A549 (cell line): ENCODE results near the gene SNORC. TPM values are rescaled to one million over a fixed set of nuclear protein-coding genes. Genes with fewer than 3 reads are reported as not detected.

ENCODE experiments used
- ATAC-seq, 2 experiments: fragments of 200-7000 bp in 1 of 2; fragments of >200 bp in 1 of 2; cut with Nextera tagmentation in 1 of 2; cut with Tn5 transposase in 1 of 2; 3 replicates each; pipeline versions ENCODE4 v1.8.0 to v1.9.1; 2018 to 2020; ENCODE audit warnings: mild to moderate bottlenecking in 1 of 2, moderate library complexity in 1 of 2
- CTCF ChIA-PET: fragments of 300-600 bp; sonication (Branson Sonifier 250); formaldehyde crosslinking; extraction: SDS; loops from one replicate; lab custom pipeline; 2021; ENCODE audit warnings: antibody characterized with exemption, inconsistent platforms; lab: Yijun Ruan, JAX
- POLR2A ChIA-PET: fragments of 350-600 bp; formaldehyde crosslinking; extraction: SDS; loops from one replicate; lab custom pipeline; 2021; ENCODE audit warnings: antibody characterized with exemption, inconsistent platforms; lab: Yijun Ruan, JAX
- DNase-seq, 2 experiments: peaks; one replicate each; pipeline versions ENCODE4 v3.0.0 to v3.0.0-alpha.2; 2011 to 2016; ENCODE audit warnings: low read depth in 1 of 2, low spot score in 1 of 2
- FAIRE-seq: peaks from 2 replicates; lab custom pipeline; 2011; peaks lifted over from hg19 to GRCh38; lab: Jason Lieb, UNC
- H3K27ac ChIP-seq, 2 experiments: fragments of >200 bp; sonication (Bioruptor Twin); formaldehyde crosslinking; 3 replicates each; pipeline ENCODE4 v1.5.1; 2016 to 2017
- H3K4me1 ChIP-seq: fragments of >200 bp; sonication (Bioruptor Twin); formaldehyde crosslinking; 3 replicates; pipeline ENCODE4 v1.6.1; 2016
- H3K4me2 ChIP-seq: fragments of >200 bp; sonication (Bioruptor Twin); formaldehyde crosslinking; 3 replicates; pipeline ENCODE4 v1.6.1; 2016
- H3K4me3 ChIP-seq: fragments of >200 bp; sonication (Bioruptor Twin); formaldehyde crosslinking; 3 replicates; pipeline ENCODE4 v1.5.1; 2016
- H3K9me3 ChIP-seq: fragments of >200 bp; sonication (Bioruptor Twin); formaldehyde crosslinking; 3 replicates; pipeline ENCODE4 v1.6.1; 2016
- CEBPB ChIP-seq, 2 experiments: fragments of >200 bp in 1 of 2; sonication (Bioruptor Twin) in 1 of 2; formaldehyde crosslinking in 1 of 2; IDR thresholded peaks; 2 replicates each; pipeline ENCODE4 v1.6.1; 2012 to 2016
- CHD2 ChIP-seq: fragments of 150-350 bp; IDR thresholded peaks from 2 replicates; pipeline ENCODE4 v1.6.1; 2014; ENCODE audit warnings: low read length; ENCODE audit not compliant: partially characterized antibody
- EHF ChIP-seq: fragments of 250-450 bp; sonication (Bioruptor Pico); IDR thresholded peaks from 2 replicates; pipeline ENCODE4 v1.5.0; 2020; ENCODE audit warnings: mild to moderate bottlenecking
- EHMT2 ChIP-seq: fragments of 200-600 bp; sonication (generic); IDR thresholded peaks from 2 replicates; pipeline ENCODE4 v1.6.1; 2016; ENCODE audit warnings: antibody characterized with exemption, low read depth, mild to moderate bottlenecking, moderate library complexity
- HOXA7 ChIP-seq: fragments of 250-450 bp; sonication (Bioruptor Pico); IDR thresholded peaks from 2 replicates; pipeline ENCODE4 v1.5.0; 2020; ENCODE audit warnings: mild to moderate bottlenecking, moderate library complexity
- JUNB ChIP-seq: fragments of >200 bp; sonication (Bioruptor Twin); formaldehyde crosslinking; IDR thresholded peaks from 2 replicates; pipeline ENCODE4 v1.6.1; 2016
- MAFK ChIP-seq: fragments of 450-650 bp; IDR thresholded peaks from 2 replicates; pipeline ENCODE4 v1.6.1; 2014; ENCODE audit not compliant: partially characterized antibody
- NPAS2 ChIP-seq: fragments of 250-450 bp; sonication (Bioruptor Pico); IDR thresholded peaks from 2 replicates; pipeline ENCODE4 v1.8.0; 2022; ENCODE audit warnings: mild to moderate bottlenecking, moderate library complexity, borderline replicate concordance
- NR3C1 ChIP-seq: fragments of >200 bp; sonication (Bioruptor Twin); formaldehyde crosslinking; IDR thresholded peaks from 3 replicates; pipeline ENCODE4 v1.6.1; 2017
- PHF8 ChIP-seq: fragments of 200-600 bp; sonication (generic); IDR thresholded peaks from 2 replicates; pipeline ENCODE4 v1.6.1; 2016; ENCODE audit warnings: low read depth, mild to moderate bottlenecking, antibody characterized with exemption, moderate library complexity, borderline replicate concordance
- POLR2AphosphoS2 ChIP-seq: conservative IDR thresholded peaks from 2 replicates; pipeline ENCODE4 v1.6.1; 2012; ENCODE audit warnings: low read length, improper control_type of control experiment, inconsistent platforms
- RAD21 ChIP-seq, 2 experiments: fragments of >200 bp in 1 of 2; sonication (Bioruptor Twin) in 1 of 2; formaldehyde crosslinking in 1 of 2; IDR thresholded peaks in 1 of 2; conservative IDR thresholded peaks in 1 of 2; 2 replicates in 1 of 2; 3 replicates in 1 of 2; pipeline ENCODE4 v1.6.1; 2012 to 2018; ENCODE audit warnings: inconsistent platforms in 1 of 2
- RNF2 ChIP-seq: fragments of 200-600 bp; sonication (generic); IDR thresholded peaks from 2 replicates; pipeline ENCODE4 v1.6.1; 2016; ENCODE audit warnings: low read depth, mild to moderate bottlenecking, antibody characterized with exemption, moderate library complexity, borderline replicate concordance
- SREBF2 ChIP-seq: fragments of 450-650 bp; IDR thresholded peaks from 2 replicates; pipeline ENCODE4 v1.6.1; 2014; ENCODE audit warnings: mild to moderate bottlenecking, moderate library complexity
- ZSCAN20 ChIP-seq: fragments of 250-450 bp; sonication (Bioruptor Pico); IDR thresholded peaks from 2 replicates; pipeline ENCODE4 v1.8.0; 2022; ENCODE audit warnings: mild to moderate bottlenecking, moderate library complexity
- WGBS: methylation state at CpG from one replicate; pipeline ENCODE4 v1.1.6; 2017; ENCODE audit errors: missing lambda C conversion rate; 5-methylcytosine and 5-hydroxymethylcytosine counted together
- polyA plus RNA-seq, 4 experiments: library from polyadenylated mRNA; depleted of rRNA in 3 of 4; stranded (reverse); fragments of >200 nt; fragmentation: RNase III in 1 of 4; extraction: RNeasy Plus Mini Kit Qiagen cat#74134 plus additional on column Dnase treatment in 1 of 4; gene quantifications; 2 replicates in 3 of 4; 3 replicates in 1 of 4; pipeline ENCODE4 v1.2.3, GENCODE V29; 2011 to 2017
- TF ChIP-seq, protein P1 (sequence below): fragments of 150-350 bp; IDR thresholded peaks from 2 replicates; pipeline ENCODE4 v1.6.1; 2014; ENCODE audit warnings: low read depth, mild to moderate bottlenecking, low read length
- TF ChIP-seq, protein P2 (sequence below): IDR thresholded peaks from 2 replicates; pipeline ENCODE4 v1.6.1; 2012; ENCODE audit warnings: low read depth, borderline replicate concordance
- TF ChIP-seq, protein P3 (sequence below): IDR thresholded peaks from 2 replicates; pipeline ENCODE4 v1.6.1; 2012
- TF ChIP-seq, protein P4 (sequence below): fragments of >200 bp; sonication (Bioruptor Twin); formaldehyde crosslinking; IDR thresholded peaks from 2 replicates; pipeline ENCODE4 v1.6.1; 2016

SNORC gene
- polyA plus RNA-seq, 2 of the 4 experiments (the other 2 are of a cell fraction), result 8.4 to 9.1 TPM

DNA sequence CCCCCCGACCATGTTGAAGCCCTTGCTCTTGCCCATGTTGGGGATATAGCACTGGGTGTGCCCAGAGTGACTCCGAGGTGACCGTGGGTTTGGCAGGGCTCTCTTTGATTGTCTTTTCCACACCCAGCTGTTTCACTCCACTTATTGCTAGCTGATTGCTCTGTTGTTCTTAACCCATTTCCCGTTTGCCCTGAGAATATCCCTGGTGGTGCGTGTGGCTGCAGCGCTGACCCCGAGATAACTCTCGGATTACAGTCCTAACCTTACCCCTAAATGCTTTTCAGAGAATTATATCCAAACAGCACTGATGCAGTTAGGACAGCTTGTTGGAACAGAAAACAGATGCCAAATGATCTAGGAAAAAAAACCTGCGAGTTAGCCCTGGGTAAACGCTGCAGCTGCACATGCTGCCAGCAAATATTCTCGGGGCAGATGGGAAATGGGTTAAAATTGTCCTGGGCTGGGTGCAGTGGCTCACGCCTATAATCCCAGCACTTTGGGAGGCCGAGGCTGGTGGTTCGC, 34.3 kb upstream of the SNORC start:
- no peak overlapping the region for H3K4me2 ChIP-seq
- no peaks in the 10 kb centered on the region for H3K9me3 ChIP-seq
- CTCF ChIA-PET, result interaction anchor here (0.9 to 3.5 kb wide), 5 partner anchors 17 to 218 kb away, joined by 3 to 17 read pairs (median 4); no protein-coding TSS in a partner anchor
- no peak overlapping the region for H3K4me3 ChIP-seq
- POLR2A ChIA-PET, result no interaction called here
- H3K27ac ChIP-seq, result no peak overlapping the region
- DNase-seq (no peak), FAIRE-seq (no peak), ATAC-seq (no peak)
- WGBS, result 84% methylated on average over 14 of the region's 14 CpGs
- peaks cover 18% of the 10 kb centered on the region for H3K4me1 ChIP-seq
- no peak for TF ChIP-seq HOXA7 (CRISPR knock-in tag)

DNA sequence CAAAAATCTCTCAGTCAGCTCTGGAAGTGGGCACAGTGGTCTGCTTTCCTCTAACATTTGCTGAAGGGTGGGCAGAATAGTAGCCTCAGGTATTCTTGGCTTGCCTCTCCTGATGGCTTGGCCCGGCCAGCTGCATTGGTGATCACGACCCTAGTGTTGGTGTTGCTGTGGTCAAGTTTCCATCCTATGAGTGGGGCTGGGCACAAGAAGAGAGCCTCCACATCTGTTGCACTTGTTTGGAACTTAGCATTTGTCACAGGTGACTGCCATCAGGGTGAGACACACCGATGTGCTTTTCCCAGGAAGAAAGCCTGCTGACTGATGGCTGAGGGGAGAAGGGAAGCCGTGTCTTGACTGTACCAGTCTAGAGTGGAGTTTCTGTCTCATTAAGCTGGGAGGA, 33.1 kb upstream of the SNORC start:
- WGBS, result 95% methylated on average over 2 of the region's 4 CpGs
- no peak for FAIRE-seq
- H3K27ac ChIP-seq, result no peak overlapping the region
- ChIA-PET CTCF (interaction anchor here (0.6 to 3.5 kb wide), 8 partner anchors 11 to 598 kb away, joined by 3 to 17 read pairs (median 3); no protein-coding TSS in a partner anchor), POLR2A (no interaction called here)
- TF ChIP-seq JUNB (no peak), NPAS2 (no peak), SREBF2 (no peak), CEBPB (IDR thresholded peaks at IDR 0.05) (no peak)
- no peaks in the 10 kb centered on the region for H3K9me3 ChIP-seq
- DNase-seq, result no peak
- H3K4me3 ChIP-seq, result no peak overlapping the region
- peak in 1 of 2 experiments; percentile 43; a peak in 2 of 6 replicates for ATAC-seq
- no peak overlapping the region for H3K4me2 ChIP-seq
- peaks cover 18% of the 10 kb centered on the region for H3K4me1 ChIP-seq

DNA sequence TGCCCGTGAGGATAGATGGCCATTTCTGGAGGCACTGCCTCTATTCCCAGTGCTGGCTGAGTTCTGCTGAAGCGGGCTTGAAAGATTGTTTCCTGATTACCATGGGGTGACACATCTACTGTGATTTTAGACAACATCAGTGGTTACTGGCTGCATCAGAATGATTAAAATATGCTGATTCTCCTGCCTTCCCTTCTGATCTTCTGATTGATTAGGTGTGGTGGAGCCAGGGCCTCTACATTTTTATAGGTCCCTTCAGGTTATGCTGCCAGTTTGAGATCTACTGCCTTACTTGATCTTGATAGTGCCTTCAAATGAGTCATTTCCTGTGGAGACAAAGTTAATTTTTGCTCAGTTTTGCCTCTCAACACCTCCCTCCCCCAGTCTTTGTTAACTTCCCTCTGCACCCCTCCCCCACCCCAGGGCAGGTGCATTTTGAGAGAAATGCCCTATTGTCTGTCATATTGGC, 31.6 kb upstream of the SNORC start:
- no peak overlapping the region for H3K4me3 ChIP-seq
- H3K4me2 ChIP-seq, result peak overlapping the region; percentile 53
- peak overlapping the region; percentile 43 to 62; a peak in 5 of 6 replicates for H3K27ac ChIP-seq
- ChIA-PET POLR2A (no interaction called here), CTCF (interaction anchor here (3.5 kb wide), 1 partner anchor 15 kb away, joined by 17 read pairs; no protein-coding TSS in a partner anchor)
- no peaks in the 10 kb centered on the region for H3K9me3 ChIP-seq
- FAIRE-seq (no peak), DNase-seq (peak in 1 of 2 experiments; percentile 13), ATAC-seq (peak in 1 of 2 experiments; percentile 49; a peak in 3 of 6 replicates)
- WGBS, result 51% methylated on average over 2 of the region's 2 CpGs
- H3K4me1 ChIP-seq, result peaks cover 18% of the 10 kb centered on the region
- TF ChIP-seq, protein P1, sequence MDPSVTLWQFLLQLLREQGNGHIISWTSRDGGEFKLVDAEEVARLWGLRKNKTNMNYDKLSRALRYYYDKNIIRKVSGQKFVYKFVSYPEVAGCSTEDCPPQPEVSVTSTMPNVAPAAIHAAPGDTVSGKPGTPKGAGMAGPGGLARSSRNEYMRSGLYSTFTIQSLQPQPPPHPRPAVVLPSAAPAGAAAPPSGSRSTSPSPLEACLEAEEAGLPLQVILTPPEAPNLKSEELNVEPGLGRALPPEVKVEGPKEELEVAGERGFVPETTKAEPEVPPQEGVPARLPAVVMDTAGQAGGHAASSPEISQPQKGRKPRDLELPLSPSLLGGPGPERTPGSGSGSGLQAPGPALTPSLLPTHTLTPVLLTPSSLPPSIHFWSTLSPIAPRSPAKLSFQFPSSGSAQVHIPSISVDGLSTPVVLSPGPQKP, result no peak
- no peak for TF ChIP-seq EHMT2
- no peak for TF ChIP-seq CEBPB (IDR thresholded peaks at IDR 0.05)
- TF ChIP-seq POLR2AphosphoS2, result no peak
- TF ChIP-seq HOXA7 (CRISPR knock-in tag), result no peak
- TF ChIP-seq, protein P2, sequence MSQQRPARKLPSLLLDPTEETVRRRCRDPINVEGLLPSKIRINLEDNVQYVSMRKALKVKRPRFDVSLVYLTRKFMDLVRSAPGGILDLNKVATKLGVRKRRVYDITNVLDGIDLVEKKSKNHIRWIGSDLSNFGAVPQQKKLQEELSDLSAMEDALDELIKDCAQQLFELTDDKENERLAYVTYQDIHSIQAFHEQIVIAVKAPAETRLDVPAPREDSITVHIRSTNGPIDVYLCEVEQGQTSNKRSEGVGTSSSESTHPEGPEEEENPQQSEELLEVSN, result no peak
- TF ChIP-seq EHF (CRISPR knock-in tag), result no peak
- no peak for TF ChIP-seq ZSCAN20 (CRISPR knock-in tag)
- no peak for TF ChIP-seq NR3C1
- TF ChIP-seq PHF8, result no peak

DNA sequence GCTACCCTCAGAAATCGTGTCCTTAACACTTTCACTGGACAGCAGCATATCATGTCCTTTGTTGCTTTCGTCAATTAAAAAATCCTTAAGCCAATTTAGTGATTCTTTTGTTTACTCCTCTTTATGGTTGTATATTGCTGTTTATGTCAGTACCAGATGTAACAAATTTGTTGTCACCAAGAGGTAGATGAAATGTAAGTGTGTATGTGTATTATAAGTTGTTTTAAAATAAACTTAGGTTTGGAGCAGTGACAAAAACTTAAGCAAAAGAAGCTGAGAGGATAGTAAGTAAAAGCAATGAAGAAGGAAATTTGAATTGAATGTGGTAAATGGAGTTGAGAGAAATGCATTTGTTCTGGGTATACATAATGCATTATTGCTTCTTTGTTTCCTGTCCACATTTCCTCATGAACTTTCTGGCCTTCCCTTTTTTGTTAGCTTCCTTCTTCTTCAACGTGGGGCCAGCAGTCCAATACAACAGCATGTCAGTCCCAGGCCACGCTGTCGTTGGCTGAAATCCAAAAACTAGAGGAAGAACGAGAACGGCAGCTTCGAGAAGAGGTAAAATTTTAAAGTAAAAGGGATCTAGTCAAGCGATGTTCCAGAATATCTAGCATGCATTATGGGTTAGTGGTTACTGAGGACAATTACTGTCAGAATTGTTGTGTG, 30.5 kb upstream of the SNORC start:
- ATAC-seq (no peak), FAIRE-seq (no peak), DNase-seq (no peak)
- H3K9me3 ChIP-seq, result no peaks in the 10 kb centered on the region
- POLR2A ChIA-PET, result no interaction called here
- H3K4me3 ChIP-seq, result no peak overlapping the region
- H3K4me2 ChIP-seq, result no peak overlapping the region
- WGBS, result 80% methylated on average over 9 of the region's 9 CpGs
- CTCF ChIA-PET, result no interaction called here
- H3K27ac ChIP-seq, result peak overlapping the region in 1 of 2 experiments; percentile 3; a peak in 2 of 6 replicates
- TF ChIP-seq CHD2 (no peak), RNF2 (no peak), MAFK (no peak), RAD21 (conservative IDR thresholded peaks at IDR 0.05 in 1 of 2, IDR thresholded peaks at IDR 0.05 in 1 of 2) (no peak)
- TF ChIP-seq, protein P3, sequence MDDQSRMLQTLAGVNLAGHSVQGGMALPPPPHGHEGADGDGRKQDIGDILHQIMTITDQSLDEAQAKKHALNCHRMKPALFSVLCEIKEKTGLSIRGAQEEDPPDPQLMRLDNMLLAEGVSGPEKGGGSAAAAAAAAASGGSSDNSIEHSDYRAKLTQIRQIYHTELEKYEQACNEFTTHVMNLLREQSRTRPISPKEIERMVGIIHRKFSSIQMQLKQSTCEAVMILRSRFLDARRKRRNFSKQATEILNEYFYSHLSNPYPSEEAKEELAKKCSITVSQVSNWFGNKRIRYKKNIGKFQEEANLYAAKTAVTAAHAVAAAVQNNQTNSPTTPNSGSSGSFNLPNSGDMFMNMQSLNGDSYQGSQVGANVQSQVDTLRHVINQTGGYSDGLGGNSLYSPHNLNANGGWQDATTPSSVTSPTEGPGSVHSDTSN, result no peak
- TF ChIP-seq, protein P1, result no peak
- TF ChIP-seq, protein P4, sequence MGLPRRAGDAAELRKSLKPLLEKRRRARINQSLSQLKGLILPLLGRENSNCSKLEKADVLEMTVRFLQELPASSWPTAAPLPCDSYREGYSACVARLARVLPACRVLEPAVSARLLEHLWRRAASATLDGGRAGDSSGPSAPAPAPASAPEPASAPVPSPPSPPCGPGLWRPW, result no peak
- peaks cover 18% of the 10 kb centered on the region for H3K4me1 ChIP-seq
